SK-N-SH treated with all-trans-retinoic acid at 6 μM for 48 hours (cell line): ENCODE measurements around the gene AKAP13.

Experiments used
- ATAC-seq: fragments of 200-7000 bp; cut with Tn5 transposase; 3 replicates; pipeline ENCODE4 v1.9.1; 2020; ENCODE audit warnings: mild to moderate bottlenecking, moderate library complexity
- ARNTL ChIP-seq: fragments of 450-650 bp; formaldehyde crosslinking; IDR thresholded peaks from 2 replicates; pipeline ENCODE4 v1.5.0; 2020; ENCODE audit warnings: low read depth, mild to moderate bottlenecking, moderate library complexity, borderline replicate concordance
- BACH2 ChIP-seq: fragments of 250-450 bp; sonication (Bioruptor Pico); IDR thresholded peaks from 2 replicates; pipeline ENCODE4 v1.9.0; 2021; ENCODE audit warnings: mild to moderate bottlenecking, borderline replicate concordance
- CSDC2 ChIP-seq: fragments of 250-450 bp; sonication (Bioruptor Pico); IDR thresholded peaks from 2 replicates; pipeline ENCODE4 v1.5.0; 2020; ENCODE audit warnings: mild to moderate bottlenecking, moderate library complexity
- GLIS3 ChIP-seq: fragments of 250-450 bp; sonication (Bioruptor Pico); IDR thresholded peaks from 2 replicates; pipeline ENCODE4 v1.5.0; 2020; ENCODE audit warnings: mild to moderate bottlenecking, moderate library complexity
- ISL1 ChIP-seq: fragments of 250-450 bp; sonication (Bioruptor Pico); IDR thresholded peaks from 2 replicates; pipeline ENCODE4 v2.1.2; 2022; ENCODE audit warnings: mild to moderate bottlenecking, moderate library complexity
- OSR1 ChIP-seq: fragments of 250-450 bp; sonication (Bioruptor Pico); IDR thresholded peaks from 2 replicates; pipeline ENCODE4 v1.8.0; 2022; ENCODE audit warnings: moderate library complexity, mild to moderate bottlenecking, inconsistent platforms
- PPARA ChIP-seq: fragments of 250-450 bp; sonication (Bioruptor Pico); IDR thresholded peaks from 2 replicates; pipeline ENCODE4 v1.5.0; 2020; ENCODE audit warnings: mild to moderate bottlenecking, borderline replicate concordance
- SNAI2 ChIP-seq: fragments of 250-450 bp; sonication (Bioruptor Pico); IDR thresholded peaks from 2 replicates; pipeline ENCODE4 v1.5.0; 2020; ENCODE audit warnings: mild to moderate bottlenecking, moderate library complexity
- TOX ChIP-seq: fragments of 250-450 bp; sonication (Bioruptor Pico); IDR thresholded peaks from 2 replicates; pipeline ENCODE4 v1.8.0; 2021; ENCODE audit warnings: mild to moderate bottlenecking, moderate library complexity, borderline replicate concordance
- ZC3H10 ChIP-seq: fragments of 250-450 bp; sonication (Bioruptor Pico); IDR thresholded peaks from 2 replicates; pipeline ENCODE4 v1.5.1; 2021; ENCODE audit warnings: mild to moderate bottlenecking, moderate library complexity
- ZFP3 ChIP-seq: fragments of 250-450 bp; sonication (Bioruptor Pico); IDR thresholded peaks from 2 replicates; pipeline ENCODE4 v1.5.0; 2020; ENCODE audit warnings: mild to moderate bottlenecking, moderate library complexity
- ZFP30 ChIP-seq: fragments of 450-650 bp; formaldehyde crosslinking; IDR thresholded peaks from 2 replicates; pipeline ENCODE4 v1.5.0; 2022; ENCODE audit warnings: mild to moderate bottlenecking, moderate library complexity
- ZNF565 ChIP-seq: fragments of 450-650 bp; formaldehyde crosslinking; conservative IDR thresholded peaks from 2 replicates; pipeline ENCODE4 v1.5.0; 2020; ENCODE audit warnings: low read depth, mild to moderate bottlenecking, moderate library complexity
- ZNF70 ChIP-seq: fragments of 450-650 bp; formaldehyde crosslinking; IDR thresholded peaks from 2 replicates; pipeline ENCODE4 v1.5.0; 2020; ENCODE audit warnings: mild to moderate bottlenecking, moderate library complexity
- ZNF8 ChIP-seq: fragments of 450-650 bp; formaldehyde crosslinking; IDR thresholded peaks from 2 replicates; pipeline ENCODE4 v1.5.0; 2020; ENCODE audit warnings: mild to moderate bottlenecking, moderate library complexity
- TF ChIP-seq, protein P1 (sequence below): fragments of 250-450 bp; sonication (Bioruptor Pico); IDR thresholded peaks from 2 replicates; pipeline ENCODE4 v1.8.0; 2021; ENCODE audit warnings: low read depth, mild to moderate bottlenecking, moderate library complexity, borderline replicate concordance
- TF ChIP-seq, protein P2 (sequence below): fragments of 250-450 bp; sonication (Bioruptor Pico); IDR thresholded peaks from 2 replicates; pipeline ENCODE4 v1.5.0; 2020; ENCODE audit warnings: mild to moderate bottlenecking, moderate library complexity
- TF ChIP-seq, protein P3 (sequence below): fragments of 250-450 bp; sonication (Bioruptor Pico); IDR thresholded peaks from 2 replicates; pipeline ENCODE4 v1.5.1; 2020; ENCODE audit warnings: low read depth, mild to moderate bottlenecking, moderate library complexity
- TF ChIP-seq, protein P4 (sequence below): fragments of 250-450 bp; sonication (Bioruptor Pico); IDR thresholded peaks from 2 replicates; pipeline ENCODE4 v1.5.1; 2021; ENCODE audit warnings: mild to moderate bottlenecking, moderate library complexity

AKAP13 gene

DNA sequence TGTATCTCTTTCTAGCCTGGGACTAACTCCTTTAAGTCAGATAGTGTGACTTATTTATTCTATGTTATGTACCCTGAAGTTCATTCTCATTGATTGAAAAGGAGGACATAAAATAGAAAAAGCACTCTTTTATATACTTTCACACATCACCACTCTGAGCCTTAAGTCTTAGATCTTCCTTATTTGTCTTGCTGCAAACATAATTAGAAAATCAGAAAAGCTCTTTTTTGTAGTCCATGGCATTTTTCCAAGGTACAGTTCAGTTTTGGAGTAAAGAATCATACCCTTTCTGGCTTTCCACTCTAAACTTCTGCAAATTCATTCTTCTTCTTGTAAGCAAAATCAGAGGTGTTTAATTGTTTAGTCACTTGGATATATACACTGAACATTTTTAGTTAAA, 75.5 kb downstream of the AKAP13 start:
- ATAC-seq = no peak
- TF ChIP-seq ARNTL (CRISPR knock-in tag) (no peak), TOX (CRISPR knock-in tag) (no peak)
- TF ChIP-seq, protein P1, sequence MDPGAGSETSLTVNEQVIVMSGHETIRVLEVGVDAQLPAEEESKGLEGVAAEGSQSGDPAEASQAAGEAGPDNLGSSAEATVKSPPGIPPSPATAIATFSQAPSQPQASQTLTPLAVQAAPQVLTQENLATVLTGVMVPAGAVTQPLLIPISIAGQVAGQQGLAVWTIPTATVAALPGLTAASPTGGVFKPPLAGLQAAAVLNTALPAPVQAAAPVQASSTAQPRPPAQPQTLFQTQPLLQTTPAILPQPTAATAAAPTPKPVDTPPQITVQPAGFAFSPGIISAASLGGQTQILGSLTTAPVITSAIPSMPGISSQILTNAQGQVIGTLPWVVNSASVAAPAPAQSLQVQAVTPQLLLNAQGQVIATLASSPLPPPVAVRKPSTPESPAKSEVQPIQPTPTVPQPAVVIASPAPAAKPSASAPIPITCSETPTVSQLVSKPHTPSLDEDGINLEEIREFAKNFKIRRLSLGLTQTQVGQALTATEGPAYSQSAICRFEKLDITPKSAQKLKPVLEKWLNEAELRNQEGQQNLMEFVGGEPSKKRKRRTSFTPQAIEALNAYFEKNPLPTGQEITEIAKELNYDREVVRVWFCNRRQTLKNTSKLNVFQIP (CRISPR knock-in tag) = no peak

DNA sequence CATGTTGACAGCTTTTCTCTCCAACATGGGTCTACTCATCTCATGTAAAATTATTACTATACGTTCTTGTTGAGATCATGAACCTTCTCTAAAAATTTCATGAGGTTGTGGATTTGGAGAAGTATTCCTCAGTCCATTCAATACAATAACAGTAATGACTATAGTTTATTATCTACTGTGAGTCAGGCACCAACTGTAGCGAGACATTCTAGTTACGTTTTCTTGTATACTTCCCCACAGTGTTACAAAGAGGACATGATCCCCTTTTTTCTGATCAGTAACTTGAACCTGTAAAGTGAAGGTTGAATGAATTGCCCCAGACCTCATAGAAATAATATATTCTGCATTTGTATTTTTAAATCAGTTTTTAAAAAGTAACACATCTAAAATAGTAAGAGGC, 76.4 kb downstream of the AKAP13 start:
- ATAC-seq = no peak
- TF ChIP-seq, protein P2, sequence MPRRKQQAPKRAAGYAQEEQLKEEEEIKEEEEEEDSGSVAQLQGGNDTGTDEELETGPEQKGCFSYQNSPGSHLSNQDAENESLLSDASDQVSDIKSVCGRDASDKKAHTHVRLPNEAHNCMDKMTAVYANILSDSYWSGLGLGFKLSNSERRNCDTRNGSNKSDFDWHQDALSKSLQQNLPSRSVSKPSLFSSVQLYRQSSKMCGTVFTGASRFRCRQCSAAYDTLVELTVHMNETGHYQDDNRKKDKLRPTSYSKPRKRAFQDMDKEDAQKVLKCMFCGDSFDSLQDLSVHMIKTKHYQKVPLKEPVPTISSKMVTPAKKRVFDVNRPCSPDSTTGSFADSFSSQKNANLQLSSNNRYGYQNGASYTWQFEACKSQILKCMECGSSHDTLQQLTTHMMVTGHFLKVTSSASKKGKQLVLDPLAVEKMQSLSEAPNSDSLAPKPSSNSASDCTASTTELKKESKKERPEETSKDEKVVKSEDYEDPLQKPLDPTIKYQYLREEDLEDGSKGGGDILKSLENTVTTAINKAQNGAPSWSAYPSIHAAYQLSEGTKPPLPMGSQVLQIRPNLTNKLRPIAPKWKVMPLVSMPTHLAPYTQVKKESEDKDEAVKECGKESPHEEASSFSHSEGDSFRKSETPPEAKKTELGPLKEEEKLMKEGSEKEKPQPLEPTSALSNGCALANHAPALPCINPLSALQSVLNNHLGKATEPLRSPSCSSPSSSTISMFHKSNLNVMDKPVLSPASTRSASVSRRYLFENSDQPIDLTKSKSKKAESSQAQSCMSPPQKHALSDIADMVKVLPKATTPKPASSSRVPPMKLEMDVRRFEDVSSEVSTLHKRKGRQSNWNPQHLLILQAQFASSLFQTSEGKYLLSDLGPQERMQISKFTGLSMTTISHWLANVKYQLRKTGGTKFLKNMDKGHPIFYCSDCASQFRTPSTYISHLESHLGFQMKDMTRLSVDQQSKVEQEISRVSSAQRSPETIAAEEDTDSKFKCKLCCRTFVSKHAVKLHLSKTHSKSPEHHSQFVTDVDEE (CRISPR knock-in tag) = no peak
- no peak for TF ChIP-seq PPARA (CRISPR knock-in tag)
- no peak for TF ChIP-seq TOX (CRISPR knock-in tag)
- no peak for TF ChIP-seq ISL1
- no peak for TF ChIP-seq CSDC2 (CRISPR knock-in tag)
- TF ChIP-seq SNAI2 (CRISPR knock-in tag) = no peak
- no peak for TF ChIP-seq ZFP3
- no peak for TF ChIP-seq ZNF8 (CRISPR knock-in tag)
- TF ChIP-seq ZFP30 = no peak
- TF ChIP-seq, protein P3, sequence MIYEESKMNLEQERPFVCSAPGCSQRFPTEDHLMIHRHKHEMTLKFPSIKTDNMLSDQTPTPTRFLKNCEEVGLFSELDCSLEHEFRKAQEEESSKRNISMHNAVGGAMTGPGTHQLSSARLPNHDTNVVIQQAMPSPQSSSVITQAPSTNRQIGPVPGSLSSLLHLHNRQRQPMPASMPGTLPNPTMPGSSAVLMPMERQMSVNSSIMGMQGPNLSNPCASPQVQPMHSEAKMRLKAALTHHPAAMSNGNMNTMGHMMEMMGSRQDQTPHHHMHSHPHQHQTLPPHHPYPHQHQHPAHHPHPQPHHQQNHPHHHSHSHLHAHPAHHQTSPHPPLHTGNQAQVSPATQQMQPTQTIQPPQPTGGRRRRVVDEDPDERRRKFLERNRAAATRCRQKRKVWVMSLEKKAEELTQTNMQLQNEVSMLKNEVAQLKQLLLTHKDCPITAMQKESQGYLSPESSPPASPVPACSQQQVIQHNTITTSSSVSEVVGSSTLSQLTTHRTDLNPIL = no peak
- no peak for TF ChIP-seq GLIS3 (CRISPR knock-in tag)
- no peak for TF ChIP-seq ZNF70
- TF ChIP-seq, protein P1 (CRISPR knock-in tag) = no peak
- TF ChIP-seq OSR1 (CRISPR knock-in tag) = no peak
- TF ChIP-seq, protein P4, sequence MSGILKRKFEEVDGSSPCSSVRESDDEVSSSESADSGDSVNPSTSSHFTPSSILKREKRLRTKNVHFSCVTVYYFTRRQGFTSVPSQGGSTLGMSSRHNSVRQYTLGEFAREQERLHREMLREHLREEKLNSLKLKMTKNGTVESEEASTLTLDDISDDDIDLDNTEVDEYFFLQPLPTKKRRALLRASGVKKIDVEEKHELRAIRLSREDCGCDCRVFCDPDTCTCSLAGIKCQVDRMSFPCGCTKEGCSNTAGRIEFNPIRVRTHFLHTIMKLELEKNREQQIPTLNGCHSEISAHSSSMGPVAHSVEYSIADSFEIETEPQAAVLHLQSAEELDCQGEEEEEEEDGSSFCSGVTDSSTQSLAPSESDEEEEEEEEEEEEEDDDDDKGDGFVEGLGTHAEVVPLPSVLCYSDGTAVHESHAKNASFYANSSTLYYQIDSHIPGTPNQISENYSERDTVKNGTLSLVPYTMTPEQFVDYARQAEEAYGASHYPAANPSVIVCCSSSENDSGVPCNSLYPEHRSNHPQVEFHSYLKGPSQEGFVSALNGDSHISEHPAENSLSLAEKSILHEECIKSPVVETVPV = no peak
- TF ChIP-seq ZC3H10 (CRISPR knock-in tag) = no peak
- TF ChIP-seq BACH2 (CRISPR knock-in tag) = no peak
- TF ChIP-seq ZNF565 (CRISPR knock-in tag) = no peak

DNA sequence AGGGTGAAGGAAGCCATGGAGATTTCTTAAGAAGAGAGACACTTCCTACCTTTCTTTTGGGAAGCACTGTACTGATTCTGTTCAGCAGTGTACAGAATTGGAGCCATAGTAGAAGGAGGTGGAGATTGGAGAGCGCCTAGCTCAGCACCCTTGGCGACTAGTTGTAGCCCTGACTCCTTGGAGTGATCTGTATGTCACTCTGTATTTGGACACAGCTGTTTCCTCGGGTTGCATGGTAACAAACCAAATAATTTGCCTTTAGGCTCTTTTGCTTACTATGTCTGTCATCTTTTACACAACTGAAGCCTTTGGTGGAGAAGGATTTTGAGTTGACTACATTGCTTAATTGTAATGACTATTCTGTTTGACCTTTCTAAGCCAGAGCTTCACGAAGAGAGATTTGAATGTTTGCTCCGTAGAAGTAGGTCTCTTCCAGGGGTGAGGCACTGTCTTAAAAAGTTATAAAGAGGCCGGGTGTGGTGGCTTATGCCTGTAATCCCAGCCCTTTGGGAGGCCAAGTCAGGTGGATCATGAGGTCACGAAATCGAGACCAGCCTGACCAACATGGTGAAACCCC, 77.1 kb downstream of the AKAP13 start:
- TF ChIP-seq, protein P3 = no peak
- no peak for TF ChIP-seq ZC3H10 (CRISPR knock-in tag)
- ATAC-seq = no peak
